Cortex of kidney (tissue), 1 donor: Measurements from ENCODE around the gene IL36RN.
"Not testable (repeated sequence)": the region's sequence is repeated elsewhere in the genome, so short reads cannot be mapped to it uniquely, and the experiment has no call there.

Experiments used
- DNase-seq: peaks from one replicate; lab custom pipeline; 2025; lab: John Stamatoyannopoulos, UW

IL36RN gene

DNA sequence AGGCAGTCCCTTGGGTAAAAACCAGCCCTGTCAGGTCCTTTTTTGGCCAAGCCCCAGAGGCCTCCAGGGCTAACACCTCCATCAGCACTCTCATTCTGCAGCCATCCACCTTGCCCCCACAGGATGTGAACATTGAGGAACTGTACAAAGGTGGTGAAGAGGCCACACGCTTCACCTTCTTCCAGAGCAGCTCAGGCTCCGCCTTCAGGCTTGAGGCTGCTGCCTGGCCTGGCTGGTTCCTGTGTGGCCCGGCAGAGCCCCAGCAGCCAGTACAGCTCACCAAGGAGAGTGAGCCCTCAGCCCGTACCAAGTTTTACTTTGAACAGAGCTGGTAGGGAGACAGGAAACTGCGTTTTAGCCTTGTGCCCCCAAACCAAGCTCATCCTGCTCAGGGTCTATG is 16.0 kb downstream of the IL36RN start:
- DNase-seq: no peak

DNA sequence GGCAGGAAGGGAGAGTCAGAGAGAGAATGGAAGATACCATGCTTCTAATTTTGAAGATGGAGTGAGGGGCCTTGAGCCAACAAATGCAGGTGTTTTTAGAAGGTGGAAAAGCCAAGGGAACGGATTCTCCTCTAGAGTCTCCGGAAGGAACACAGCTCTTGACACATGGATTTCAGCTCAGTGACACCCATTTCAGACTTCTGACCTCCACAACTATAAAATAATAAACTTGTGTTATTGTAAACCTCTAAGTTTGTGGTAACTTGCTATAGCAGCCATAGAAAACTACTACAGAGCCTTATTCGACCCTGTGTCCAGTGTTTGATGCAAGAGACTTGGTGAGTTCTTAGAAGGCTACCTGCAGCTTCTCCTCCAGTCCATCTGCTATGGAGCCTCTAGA is 16.6 kb downstream of the IL36RN start:
- no peak for DNase-seq

DNA sequence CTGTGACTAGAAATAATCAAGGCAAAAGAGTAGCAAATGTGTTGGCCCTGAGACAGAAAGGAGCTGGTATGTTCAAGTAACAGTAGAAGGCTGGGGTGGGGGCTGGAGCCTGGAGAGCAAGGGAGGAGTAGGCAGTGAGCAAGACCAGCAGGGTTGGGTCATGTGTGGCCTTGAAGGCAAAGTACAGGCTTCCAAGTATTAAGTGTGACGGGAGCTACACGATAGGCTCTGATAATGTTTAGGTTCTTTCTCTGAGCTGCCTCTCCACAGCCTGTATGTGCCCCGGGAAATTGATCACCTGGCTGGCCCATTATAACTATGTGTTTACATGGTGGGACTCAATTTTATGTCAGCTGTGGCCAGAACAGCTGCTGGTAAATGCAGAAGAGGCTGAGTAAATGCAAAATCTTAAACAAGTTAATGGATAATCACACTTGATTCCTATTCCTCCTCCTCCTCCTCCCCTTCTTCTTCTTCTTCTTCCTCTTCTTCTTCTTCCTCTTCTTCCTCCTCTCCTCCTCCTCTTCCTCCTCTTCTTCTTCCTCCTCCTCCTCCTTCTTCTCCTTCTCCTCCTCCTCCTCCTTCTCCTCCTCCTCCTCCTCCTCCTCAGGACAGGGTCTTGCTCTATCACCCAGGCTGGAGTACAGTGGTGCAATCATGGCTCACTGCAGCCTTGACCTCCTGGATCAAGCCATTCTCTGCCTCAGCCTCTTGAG is 18.1 kb downstream of the IL36RN start:
- DNase-seq: no peak

DNA sequence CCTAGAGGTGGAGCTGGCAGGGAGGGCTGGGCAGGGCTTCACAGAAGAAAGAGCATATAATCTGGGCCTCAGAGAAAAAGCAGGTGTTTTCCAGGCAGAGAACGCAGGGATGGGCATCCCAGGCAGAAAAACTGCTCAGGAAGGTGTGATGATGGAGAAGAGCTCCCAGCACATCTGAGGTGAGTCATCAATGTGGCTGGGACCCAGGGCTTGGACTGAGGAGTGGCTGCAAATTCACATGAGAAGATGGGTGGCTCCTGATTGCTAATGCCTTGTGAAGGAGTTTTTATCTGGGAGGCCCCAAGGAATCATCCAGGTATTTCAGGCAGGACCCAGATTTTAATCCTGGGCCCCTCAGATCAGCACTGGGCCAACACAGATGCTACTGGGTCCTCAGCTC is 18.9 kb downstream of the IL36RN start:
- DNase-seq: no peak

DNA sequence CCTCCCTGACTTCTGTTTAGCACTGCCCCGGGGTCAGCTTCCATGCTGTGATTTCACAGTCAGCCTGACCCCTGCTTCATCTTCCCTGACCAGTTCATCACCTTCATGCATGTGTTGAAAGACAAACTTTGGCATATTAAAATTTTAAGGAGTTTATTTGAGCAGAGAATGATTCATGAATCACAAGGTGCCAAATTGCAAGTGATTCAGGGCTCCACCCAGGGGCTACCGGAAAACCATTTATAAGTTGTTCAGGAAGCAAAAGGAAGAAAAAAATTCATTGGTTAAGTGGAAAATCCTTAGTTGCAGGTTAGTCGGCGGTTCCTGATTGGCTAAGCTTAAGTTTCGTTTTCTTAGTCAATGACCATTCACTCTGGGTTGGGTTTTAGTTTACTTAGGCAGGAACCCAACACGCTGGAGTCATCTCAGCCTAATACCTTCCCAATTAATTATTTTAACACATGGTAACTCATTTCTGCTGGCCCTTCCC is 19.4 kb downstream of the IL36RN start:
- no peak for DNase-seq

DNA sequence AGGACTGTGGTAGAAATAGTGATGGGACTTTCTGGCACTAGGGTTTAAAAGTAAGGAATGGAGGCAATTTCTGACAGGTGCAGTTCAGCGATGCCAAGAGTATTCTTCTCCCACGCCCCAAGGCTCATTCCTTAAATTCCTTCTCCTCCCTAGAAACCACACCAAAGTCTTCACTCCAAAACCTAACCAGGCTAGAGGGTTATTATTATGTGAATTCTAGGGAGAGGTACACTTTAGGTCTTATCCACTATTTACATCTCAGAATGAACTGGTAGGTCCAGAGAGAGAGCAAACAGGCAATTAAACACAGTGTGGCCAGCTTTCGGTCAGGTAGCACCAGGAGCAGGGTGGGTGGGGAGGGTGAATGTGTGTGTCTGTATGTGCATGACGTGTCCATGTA is 20.1 kb downstream of the IL36RN start:
- DNase-seq: no peak

DNA sequence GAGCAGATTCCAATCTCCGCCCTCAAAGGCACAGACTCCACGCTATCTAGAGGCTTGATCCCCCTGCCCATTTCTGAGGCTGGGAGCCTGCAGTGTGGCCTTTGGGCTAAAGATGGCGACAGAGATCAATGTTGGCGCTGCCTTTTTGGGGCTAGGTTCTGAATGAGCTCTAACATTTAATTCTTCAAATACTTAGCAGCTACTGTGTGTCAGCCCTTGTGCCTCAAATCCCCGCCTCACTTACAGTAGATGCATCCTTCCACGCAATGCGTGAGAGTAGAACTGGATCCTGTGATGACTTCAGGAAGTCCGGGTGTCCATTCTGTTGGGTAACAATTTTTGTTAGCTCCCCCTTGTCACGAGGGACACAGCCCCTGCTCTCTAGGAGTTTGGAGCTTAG is 21.1 kb downstream of the IL36RN start:
- no peak for DNase-seq

DNA sequence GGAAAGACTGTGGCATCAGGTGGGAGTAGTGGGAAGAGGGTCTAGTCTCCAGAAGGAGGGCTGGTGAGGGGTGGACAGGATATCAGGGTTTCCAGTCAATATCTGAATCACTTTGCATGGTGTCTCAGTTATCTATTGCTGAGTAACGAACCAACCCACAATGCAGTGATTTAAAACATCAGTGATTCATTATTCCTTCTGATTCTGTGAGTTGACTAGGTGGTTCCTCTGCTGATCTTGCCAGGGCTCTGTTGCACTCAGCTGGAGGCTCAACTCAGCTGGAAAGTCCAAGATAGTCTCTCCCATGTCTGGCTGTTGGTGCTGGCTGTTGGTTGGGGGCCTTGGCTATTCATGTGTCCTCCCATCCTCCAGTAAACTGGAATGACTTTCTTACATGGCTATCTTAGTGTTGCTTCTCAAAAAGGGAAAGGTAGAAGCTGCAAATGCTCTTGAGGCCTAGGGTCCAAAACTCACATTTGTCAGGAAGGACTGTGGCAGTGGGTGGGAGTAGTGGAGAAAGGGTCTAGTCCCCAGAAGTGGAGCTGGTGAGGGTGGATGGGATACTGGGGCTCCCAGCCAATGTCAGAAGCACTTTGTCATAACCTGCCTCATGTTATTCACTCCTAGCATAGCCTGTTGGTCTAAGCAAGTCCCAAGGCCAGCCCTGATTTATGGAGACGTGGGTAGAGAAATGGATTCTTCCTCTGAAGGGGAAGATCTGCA is 22.7 kb downstream of the IL36RN start:
- no peak for DNase-seq

DNA sequence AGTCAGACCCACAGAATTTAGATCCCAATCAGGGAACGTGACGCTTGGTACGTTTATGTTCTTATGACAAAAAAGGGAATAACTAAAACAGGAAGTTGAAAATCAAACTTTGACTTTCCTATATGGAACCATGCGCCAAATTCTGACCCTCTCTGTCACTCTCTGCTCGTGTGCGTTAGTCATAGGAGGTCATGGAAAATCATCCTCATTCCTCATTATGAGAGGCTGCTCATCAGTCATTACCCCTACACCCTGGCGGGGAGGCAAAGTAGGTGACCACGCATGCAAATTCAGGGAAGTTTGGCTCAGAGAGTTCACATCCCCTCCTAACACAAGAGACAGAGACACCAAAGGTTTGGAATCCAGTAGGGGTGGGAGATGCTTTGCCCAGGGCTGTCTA is 24.3 kb downstream of the IL36RN start:
- no peak for DNase-seq

DNA sequence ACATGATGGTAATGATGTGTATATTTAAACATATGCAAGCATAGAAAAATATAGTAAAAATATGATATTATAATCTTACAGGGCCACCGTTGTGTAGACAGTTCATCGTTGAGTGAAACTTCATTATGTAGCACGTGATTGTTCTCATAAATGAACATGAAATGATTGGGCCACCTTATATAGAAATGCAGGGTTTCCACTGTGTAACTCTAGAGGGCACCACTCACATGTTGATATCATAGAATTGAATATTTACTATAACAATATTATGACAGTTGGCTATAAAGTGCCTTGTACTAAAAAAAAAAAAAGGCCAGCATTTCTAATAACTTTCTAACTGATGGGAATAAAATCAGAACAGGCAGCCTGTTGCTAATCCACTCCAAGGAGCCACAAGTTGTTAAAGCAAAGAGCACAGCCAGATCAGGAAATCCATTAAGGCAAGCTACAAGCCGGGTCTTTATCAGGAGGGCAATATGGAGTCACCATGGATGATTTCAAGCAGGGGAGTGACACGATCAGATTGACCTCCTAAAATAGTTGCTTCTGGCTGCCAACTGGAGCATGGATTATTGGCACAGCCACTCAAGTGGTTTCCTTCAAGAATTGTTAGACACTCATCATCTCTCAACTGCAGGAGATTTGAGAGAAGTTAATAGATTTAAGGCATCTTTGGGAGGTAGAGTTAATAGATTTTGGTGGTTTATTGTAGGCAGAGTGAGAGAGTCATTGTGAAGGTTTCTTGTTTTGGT is 25.4 kb downstream of the IL36RN start:
- DNase-seq: no peak

DNA sequence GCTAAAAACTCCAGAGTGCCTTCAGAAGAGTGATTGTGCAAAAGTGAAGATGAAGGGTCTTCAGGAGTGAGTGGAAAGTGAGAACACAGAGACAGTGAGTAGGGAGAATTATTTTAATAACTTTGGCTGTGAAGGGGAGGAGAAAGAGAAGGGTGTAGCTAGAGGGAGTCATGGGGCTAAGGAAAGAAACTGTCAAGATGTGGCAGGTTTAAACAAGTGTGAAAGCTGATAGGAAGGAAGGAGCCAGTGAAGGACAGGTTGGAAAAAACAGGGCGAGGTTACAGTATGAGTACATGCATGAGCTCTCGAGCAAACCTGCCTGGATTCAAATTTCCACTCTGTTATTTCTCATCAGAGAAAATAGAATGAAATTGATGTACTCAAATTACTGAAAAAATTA is 26.5 kb downstream of the IL36RN start:
- DNase-seq: no peak

DNA sequence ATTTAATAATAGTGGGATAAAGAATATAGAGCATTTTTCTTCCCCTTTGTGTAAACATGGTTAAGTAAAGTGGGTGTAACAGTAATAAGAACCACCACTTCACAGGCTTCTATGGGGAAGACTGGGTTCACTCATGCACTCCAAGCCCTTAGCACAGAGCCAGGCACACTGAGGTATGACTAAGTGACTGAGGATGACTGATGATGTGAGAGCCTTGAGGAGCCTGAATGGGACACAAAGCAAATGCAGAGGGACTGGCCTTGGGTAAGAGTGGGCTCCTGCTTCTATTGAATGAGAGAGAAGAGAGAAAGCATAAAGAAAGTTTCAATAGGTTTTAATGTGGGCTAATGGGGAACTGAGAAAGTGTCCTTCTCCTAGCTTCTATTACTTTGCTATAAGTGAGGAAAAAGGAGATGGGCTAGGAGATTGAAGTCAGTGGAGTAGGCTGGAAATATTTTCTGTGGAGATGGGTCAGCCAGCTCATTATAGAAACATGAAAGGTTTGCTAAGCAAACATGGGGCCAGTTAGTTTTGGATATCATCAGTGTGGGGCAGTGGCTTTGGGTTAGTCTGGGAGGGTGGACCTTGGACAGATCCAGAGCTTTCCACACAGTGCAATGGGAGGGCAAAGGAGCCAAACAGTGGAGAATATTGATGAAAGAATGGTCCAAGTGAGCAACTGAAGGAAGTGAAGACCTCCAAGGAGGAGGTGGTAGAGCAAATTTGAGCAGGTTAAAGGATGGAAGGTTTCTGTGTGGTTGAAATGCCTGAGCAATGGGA is 29.4 kb downstream of the IL36RN start:
- no peak for DNase-seq

DNA sequence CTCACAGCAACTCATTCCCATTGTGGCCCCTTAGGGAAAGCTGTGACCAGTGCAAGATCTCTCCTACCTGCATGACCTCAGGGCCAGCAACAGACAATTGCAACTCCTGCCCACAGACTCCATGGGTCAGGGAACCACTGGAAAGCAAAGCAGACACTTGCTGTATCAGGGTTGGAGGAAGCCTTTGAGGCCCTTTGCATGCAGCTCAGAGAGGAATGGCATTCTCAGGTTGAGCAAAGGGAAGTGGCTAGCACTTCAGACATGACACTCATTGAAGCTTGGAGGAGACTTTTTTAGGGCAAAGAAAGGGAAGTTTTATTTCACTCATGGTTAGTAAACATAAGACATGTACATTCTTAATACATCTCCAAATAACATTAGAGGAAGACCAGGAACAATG is 30.9 kb downstream of the IL36RN start:
- no peak for DNase-seq

DNA sequence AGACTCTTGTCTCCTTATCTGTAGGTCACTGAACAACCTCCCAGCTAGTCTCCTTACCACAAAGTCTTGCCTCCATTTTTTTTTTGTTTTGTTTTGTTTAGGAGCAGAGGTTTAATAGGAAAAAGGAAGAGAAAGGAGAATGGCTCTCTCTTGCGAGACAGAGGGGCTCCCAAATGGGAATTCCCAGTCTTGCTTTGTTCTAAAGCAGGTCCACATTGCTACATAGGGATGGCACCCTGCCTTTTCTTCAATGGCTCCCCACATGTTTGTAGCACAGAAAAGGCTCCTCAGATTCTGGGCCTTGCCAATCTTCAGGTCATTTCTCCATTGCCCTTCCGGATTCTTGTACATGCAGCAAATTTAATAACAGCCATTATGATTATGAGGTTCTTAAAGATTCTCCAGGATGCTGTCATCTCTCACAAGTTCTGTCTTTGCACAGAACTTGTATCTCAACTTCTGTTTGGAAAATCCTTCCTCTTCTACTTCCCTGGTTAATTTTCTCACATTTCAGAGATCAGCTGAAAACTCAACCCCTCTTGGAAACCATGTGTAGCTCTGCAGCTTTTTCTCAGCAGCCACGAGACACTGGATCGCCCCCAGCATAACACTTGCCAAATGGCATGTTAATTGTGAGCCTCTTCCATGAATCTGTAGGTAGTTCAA is 32.4 kb downstream of the IL36RN start:
- no peak for DNase-seq

DNA sequence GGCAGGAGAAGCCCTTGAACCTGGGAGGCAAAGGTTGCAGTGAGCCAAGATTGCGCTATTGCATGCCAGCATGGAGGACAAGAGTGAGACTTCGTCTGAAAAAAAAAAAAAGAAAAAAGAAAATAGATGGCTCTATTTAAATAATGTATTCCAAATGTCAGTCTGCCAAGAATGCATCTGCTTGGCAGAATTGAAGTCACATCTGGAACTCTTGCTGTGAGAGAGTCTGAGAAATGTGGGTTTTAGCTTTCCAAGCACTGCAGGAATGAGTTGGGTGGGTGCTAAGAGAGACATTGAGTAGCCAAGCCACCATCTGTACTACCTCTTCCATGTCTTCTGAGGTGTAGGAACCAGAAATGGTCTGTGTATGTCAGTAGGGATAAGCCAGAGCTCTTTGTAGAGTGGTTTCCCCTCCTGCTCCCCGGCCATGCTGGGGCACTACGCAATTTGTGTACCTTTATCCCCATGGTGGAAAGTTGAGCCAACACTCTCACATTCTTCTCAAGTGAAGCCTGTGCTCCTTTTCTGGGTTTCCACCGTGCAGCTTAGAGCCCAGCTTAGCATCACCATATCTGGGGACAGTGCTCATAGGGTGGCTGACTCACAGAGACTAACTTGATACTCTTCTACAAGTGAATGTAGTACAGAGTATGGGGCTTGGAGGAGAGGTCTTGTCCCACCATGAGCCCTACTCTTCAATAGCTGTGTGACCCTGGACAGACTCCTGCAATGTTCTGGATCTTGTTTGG is 34.0 kb downstream of the IL36RN start:
- no peak for DNase-seq

DNA sequence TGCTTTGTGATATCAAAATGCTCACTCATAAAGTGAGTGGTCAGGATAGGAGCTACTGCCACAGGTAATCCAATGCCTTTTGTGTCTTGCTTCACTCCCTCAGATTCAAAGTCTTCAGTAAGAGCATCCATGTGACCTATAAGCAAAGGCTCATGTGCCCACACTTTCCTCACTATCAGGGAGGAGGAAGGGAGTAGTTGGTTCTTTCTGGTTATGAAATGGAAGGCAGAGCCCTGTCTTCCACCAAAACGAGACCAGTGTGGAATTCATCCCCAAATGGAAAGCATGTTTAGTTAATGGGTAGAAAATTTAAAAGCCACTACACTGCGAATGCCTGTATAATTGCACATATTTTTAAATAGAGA is 34.6 kb downstream of the IL36RN start:
- no peak for DNase-seq

DNA sequence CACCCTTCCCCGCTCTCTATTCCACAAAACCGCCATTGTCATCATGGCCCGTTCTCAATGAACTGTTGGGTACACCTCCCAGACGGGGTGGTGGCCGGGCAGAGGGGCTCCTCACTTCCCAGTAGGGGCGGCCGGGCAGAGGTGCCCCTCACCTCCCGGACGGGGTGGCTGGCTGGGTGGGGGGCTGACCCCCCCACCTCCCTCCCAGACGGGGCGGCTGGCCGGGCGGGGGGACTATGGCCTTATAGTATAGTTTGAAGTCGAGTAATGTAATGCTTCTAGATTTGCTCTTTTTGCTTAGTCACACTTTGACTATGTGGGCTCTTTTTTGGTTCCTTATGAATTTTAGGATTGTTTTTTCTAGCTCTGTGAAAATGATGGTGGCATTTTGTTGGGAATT is 37.3 kb downstream of the IL36RN start:
- DNase-seq: not testable (repeated sequence)

DNA sequence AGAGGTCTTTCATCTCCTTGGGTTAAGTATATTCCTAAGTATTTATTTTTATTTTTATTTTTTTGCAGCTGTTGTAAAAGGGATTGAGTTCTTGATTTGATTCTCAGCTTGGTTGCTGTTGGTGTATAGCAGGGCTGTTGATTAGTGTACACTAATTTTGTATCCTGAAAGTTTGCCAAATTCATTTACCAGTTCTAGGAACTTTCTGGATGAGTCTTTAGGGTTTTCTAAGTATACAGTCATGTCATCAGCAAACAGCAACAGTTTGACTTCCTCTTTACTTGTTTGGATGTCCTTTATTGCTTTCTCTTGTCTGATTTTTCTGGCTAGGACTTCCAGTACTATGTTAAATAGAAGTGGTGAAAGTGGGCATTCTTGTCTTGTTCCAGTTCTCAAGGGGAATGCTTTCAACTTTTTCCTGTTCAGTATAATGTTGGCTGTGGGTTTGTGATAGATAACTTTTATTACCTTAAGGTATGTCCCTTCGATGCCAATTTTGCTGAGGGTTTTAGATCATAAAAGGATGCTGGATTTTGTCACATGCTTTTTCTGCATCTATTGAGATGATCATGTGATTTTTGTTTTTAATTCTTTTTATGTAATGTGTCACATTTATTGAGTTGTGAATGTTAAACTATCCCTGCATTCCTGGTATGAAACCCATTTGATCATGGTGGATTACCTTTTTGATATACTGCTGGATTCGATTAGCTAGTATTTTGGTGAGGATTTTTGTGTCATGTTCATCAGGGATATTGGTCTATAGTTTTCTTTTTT is 38.0 kb downstream of the IL36RN start:
- not testable (repeated sequence) for DNase-seq

DNA sequence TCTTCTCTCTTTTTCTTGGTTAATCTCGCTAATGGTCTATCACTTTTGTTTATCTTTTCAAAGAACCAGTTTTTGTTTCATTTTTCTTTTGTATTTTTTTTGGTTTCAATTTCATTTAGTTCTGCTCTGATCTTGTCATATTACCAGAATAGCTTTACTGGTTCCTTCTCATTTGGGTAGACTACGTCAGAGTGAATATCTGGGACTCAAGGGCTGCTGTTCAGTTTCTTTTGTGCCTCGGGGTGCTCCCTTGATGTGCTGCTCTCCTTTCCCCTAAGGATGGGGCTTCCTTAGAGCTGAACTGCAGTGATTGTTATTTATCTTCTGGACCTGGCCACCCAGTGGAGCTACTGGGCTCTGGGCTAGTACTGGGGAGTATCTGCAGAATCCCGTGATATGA is 39.0 kb downstream of the IL36RN start:
- DNase-seq: no peak

DNA sequence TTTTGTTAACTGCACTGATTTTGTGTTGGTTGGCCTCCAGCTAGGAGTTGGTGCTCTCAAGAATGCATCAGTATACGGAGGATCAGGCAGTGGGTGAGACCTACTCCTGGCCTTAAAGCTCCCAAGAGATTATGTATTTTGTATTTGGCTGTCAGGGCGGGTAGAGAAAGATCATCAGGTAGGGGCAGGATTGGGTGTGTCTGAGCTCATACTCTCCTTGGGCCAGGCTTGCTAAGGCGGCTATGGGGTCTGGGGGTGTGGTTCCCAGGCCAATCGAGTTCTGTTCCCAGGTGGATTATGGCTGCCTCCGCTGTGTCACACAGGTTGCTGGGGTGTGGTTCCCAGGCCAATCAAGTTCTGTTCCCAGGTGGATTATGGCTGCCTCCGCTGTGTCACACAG is 39.5 kb downstream of the IL36RN start:
- no peak for DNase-seq
